ENCODE measurements around the gene CRYGN. TPM values are rescaled to one million over a fixed set of nuclear protein-coding genes. Genes with fewer than 3 reads are reported as not detected.
A peak's percentile ranks its signal among the peaks of the same experiment; 100 is the strongest.

The CRYGN gene
- total RNA-seq, 2 experiments from 2014 or later, result 0.21 TPM; not detected in 1

- H3K27me3 Mint-ChIP-seq, result no peaks in the 10 kb centered on the region
- peaks cover 48% of the 10 kb centered on the region for H3K4me1 Mint-ChIP-seq (ENCODE audit: low read depth)
- DNase-seq, result no peak
- H3K9me3 Mint-ChIP-seq, result no peaks in the 10 kb centered on the region
- peak overlapping the region; percentile 67 for H3K27ac Mint-ChIP-seq
- H3K36me3 Mint-ChIP-seq, result peaks cover 68% of the 10 kb centered on the region
- intact Hi-C loops (cut with micrococcal nuclease), result loop anchor here (5.0 kb wide), 2 partner anchors 44 to 284 kb away; partner anchors contain the start of gene RHEB
- POLR2A ChIA-PET, result no interaction called here
- CTCF ChIA-PET, result interaction anchor here (1.3 kb wide), 1 partner anchor 24 kb away, joined by 4 read pairs; no protein-coding TSS in a partner anchor
- no peak overlapping the region for H3K4me3 Mint-ChIP-seq
These were observed 32.9 kb upstream of the CRYGN start for GRCh38 chr7:151472644-151473380.

GRCh38 chr7:151470711-151471110, 30.8 kb upstream of the CRYGN start:
- DNase-seq, result no peak
- CTCF ChIA-PET, result interaction anchor here (0.5 to 1.5 kb wide), 6 partner anchors 22 to 366 kb away, joined by 3 to 5 read pairs (median 4); no protein-coding TSS in a partner anchor
- peaks cover 48% of the 10 kb centered on the region for H3K4me1 Mint-ChIP-seq (ENCODE audit: low read depth)
- intact Hi-C loops (cut with micrococcal nuclease), result loop anchor here (2.0 to 5.0 kb wide), 3 partner anchors 47 to 287 kb away; partner anchors contain the start of gene RHEB
- no peaks in the 10 kb centered on the region for H3K27me3 Mint-ChIP-seq
- no peak overlapping the region for H3K4me3 Mint-ChIP-seq
- H3K9me3 Mint-ChIP-seq, result no peaks in the 10 kb centered on the region
- POLR2A ChIA-PET, result interaction anchor here (0.8 kb wide), 1 partner anchor 8 kb away, joined by 3 read pairs; no protein-coding TSS in a partner anchor
- no peak overlapping the region for H3K27ac Mint-ChIP-seq
- H3K36me3 Mint-ChIP-seq, result peaks cover 72% of the 10 kb centered on the region

GRCh38 chr7:151469281-151469680, 29.3 kb upstream of the CRYGN start:
- no peak overlapping the region for H3K27ac Mint-ChIP-seq
- CTCF ChIA-PET, result no interaction called here
- H3K4me3 Mint-ChIP-seq, result no peak overlapping the region
- no peak for DNase-seq
- intact Hi-C loops (cut with micrococcal nuclease), result no loop called here
- peaks cover 48% of the 10 kb centered on the region for H3K4me1 Mint-ChIP-seq (ENCODE audit: low read depth)
- H3K9me3 Mint-ChIP-seq, result peaks cover 5% of the 10 kb centered on the region
- H3K36me3 Mint-ChIP-seq, result peaks cover 83% of the 10 kb centered on the region
- H3K27me3 Mint-ChIP-seq, result no peaks in the 10 kb centered on the region
- POLR2A ChIA-PET, result interaction anchor here (1.2 kb wide), 1 partner anchor 227 kb away, joined by 3 read pairs; no protein-coding TSS in a partner anchor

DNA sequence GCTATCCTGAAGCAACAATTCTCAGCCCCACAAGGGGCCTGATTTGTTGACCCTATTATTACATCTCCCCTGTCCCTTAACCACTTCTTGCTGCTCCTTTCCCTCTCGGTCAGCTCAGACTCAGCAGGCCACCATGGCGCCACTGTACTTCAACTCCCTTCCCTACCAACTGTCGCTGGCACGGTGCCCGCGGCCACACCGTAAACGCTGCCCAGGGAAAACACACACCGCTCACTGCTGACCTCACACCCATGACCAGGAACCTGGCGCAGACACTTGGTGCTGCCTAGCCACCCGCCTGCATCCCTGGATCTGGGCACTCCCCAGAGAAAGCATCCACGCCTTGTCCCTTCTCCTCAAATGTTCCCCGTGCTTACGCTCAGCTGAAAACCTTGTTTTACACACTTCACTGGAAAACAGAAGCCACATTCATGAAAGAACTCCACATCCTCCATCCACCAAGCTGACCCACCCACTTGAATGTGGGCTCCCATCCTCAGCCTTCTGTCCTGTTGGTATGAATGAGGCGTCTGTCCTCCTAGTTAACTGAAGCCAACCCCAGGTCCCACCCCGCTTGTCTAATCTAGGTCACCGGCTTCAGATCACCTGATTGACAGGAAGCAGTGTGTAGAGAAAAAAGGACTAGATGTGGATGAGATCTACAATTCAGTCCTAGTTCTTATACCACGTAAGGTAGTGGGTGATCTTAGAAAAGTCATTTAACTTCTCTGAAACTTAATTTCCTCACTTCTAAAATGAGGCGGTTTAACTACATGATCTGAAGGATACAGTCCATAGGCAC, 28.5 kb upstream of the CRYGN start:
- H3K4me1 Mint-ChIP-seq (ENCODE audit: low read depth), result peaks cover 41% of the 10 kb centered on the region
- peaks cover 14% of the 10 kb centered on the region for H3K9me3 Mint-ChIP-seq
- no peaks in the 10 kb centered on the region for H3K27me3 Mint-ChIP-seq
- DNase-seq, result no peak
- H3K27ac Mint-ChIP-seq, result no peak overlapping the region
- no peak overlapping the region for H3K4me3 Mint-ChIP-seq
- intact Hi-C loops (cut with micrococcal nuclease), result no loop called here
- ChIA-PET POLR2A (no interaction called here), CTCF (interaction anchor here (0.6 kb wide), 1 partner anchor 102 kb away, joined by 3 read pairs; no protein-coding TSS in a partner anchor)
- peaks cover 82% of the 10 kb centered on the region for H3K36me3 Mint-ChIP-seq

GRCh38 chr7:151465169-151465568, 25.2 kb upstream of the CRYGN start:
- POLR2A ChIA-PET, result no interaction called here
- no peak for DNase-seq
- Mint-ChIP-seq H3K4me1 (ENCODE audit: low read depth) (peaks cover 17% of the 10 kb centered on the region), H3K9me3 (peaks cover 31% of the 10 kb centered on the region), H3K36me3 (peaks cover 70% of the 10 kb centered on the region), H3K27ac (no peak overlapping the region), H3K4me3 (no peak overlapping the region), H3K27me3 (peaks cover 4% of the 10 kb centered on the region)
- intact Hi-C loops (cut with micrococcal nuclease), result no loop called here
- CTCF ChIA-PET, result no interaction called here

GRCh38 chr7:151462306-151462779, 22.4 kb upstream of the CRYGN start:
- Mint-ChIP-seq H3K36me3 (peaks cover 42% of the 10 kb centered on the region), H3K27me3 (peaks cover 4% of the 10 kb centered on the region), H3K4me1 (ENCODE audit: low read depth) (peaks cover 2% of the 10 kb centered on the region)

DNA sequence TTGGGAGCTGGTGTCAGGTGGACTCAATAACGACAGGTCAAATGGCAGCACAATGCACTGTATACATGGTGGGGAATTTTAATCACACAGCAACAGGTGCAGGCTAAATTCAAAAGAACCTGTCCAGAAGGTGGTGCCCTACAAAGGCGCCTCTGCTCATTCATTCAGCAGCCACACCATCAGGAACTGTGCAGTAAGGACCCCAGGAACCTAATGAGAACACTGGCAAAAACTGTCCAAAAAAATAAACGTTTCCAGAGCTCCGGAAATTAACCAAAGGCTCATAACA, 21.9 kb upstream of the CRYGN start:
- peaks cover 5% of the 10 kb centered on the region for H3K4me1 Mint-ChIP-seq (ENCODE audit: low read depth)
- peaks cover 4% of the 10 kb centered on the region for H3K27me3 Mint-ChIP-seq

More at GRCh38 chr7:151462306-151462779, 22.4 kb upstream of the CRYGN start:
- Mint-ChIP-seq H3K9me3 (peaks cover 31% of the 10 kb centered on the region), H3K4me3 (no peak overlapping the region), H3K27ac (no peak overlapping the region)
- ChIA-PET POLR2A (interaction anchor here (1.0 kb wide), 1 partner anchor 8 kb away, joined by 3 read pairs; no protein-coding TSS in a partner anchor), CTCF (interaction anchor here (5.6 kb wide), 1 partner anchor 13 kb away, joined by 36 read pairs; no protein-coding TSS in a partner anchor)
- intact Hi-C loops (cut with micrococcal nuclease), result no loop called here
- no peak for DNase-seq

GRCh38 chr7:151461096-151461941, 21.4 kb upstream of the CRYGN start:
- no peak overlapping the region for H3K27ac Mint-ChIP-seq
- ChIA-PET POLR2A (no interaction called here), CTCF (interaction anchor here (5.6 kb wide), 1 partner anchor 12 kb away, joined by 36 read pairs; no protein-coding TSS in a partner anchor)
- H3K27me3 Mint-ChIP-seq, result peaks cover 4% of the 10 kb centered on the region
- H3K36me3 Mint-ChIP-seq, result peaks cover 36% of the 10 kb centered on the region
- H3K4me3 Mint-ChIP-seq, result no peak overlapping the region
- DNase-seq, result no peak
- peaks cover 5% of the 10 kb centered on the region for H3K4me1 Mint-ChIP-seq (ENCODE audit: low read depth)
- intact Hi-C loops (cut with micrococcal nuclease), result no loop called here
- peaks cover 31% of the 10 kb centered on the region for H3K9me3 Mint-ChIP-seq

More for the DNA sequence above, 21.9 kb upstream of the CRYGN start:
- intact Hi-C loops (cut with micrococcal nuclease), result no loop called here
- H3K27ac Mint-ChIP-seq, result no peak overlapping the region
- H3K9me3 Mint-ChIP-seq, result peaks cover 31% of the 10 kb centered on the region
- ChIA-PET CTCF (interaction anchor here (5.6 kb wide), 1 partner anchor 13 kb away, joined by 36 read pairs; no protein-coding TSS in a partner anchor), POLR2A (interaction anchor here (1.0 kb wide), 1 partner anchor 9 kb away, joined by 3 read pairs; no protein-coding TSS in a partner anchor)
- DNase-seq, result no peak
- H3K4me3 Mint-ChIP-seq, result no peak overlapping the region
- peaks cover 38% of the 10 kb centered on the region for H3K36me3 Mint-ChIP-seq

- no peak for DNase-seq
- H3K4me3 Mint-ChIP-seq, result no peak overlapping the region
- H3K27me3 Mint-ChIP-seq, result peaks cover 4% of the 10 kb centered on the region
- intact Hi-C loops (cut with micrococcal nuclease), result no loop called here
- peaks cover 30% of the 10 kb centered on the region for H3K9me3 Mint-ChIP-seq
- POLR2A ChIA-PET, result no interaction called here
- H3K36me3 Mint-ChIP-seq, result peaks cover 28% of the 10 kb centered on the region
- no peak overlapping the region for H3K27ac Mint-ChIP-seq
- peaks cover 7% of the 10 kb centered on the region for H3K4me1 Mint-ChIP-seq (ENCODE audit: low read depth)
- CTCF ChIA-PET, result interaction anchor here (5.6 kb wide), 1 partner anchor 11 kb away, joined by 36 read pairs; no protein-coding TSS in a partner anchor
These were observed 20.5 kb upstream of the CRYGN start for GRCh38 chr7:151460474-151460855.

- Mint-ChIP-seq H3K27ac (no peak overlapping the region), H3K36me3 (peaks cover 23% of the 10 kb centered on the region), H3K9me3 (peaks cover 26% of the 10 kb centered on the region), H3K4me1 (ENCODE audit: low read depth) (peaks cover 8% of the 10 kb centered on the region), H3K27me3 (peaks cover 4% of the 10 kb centered on the region), H3K4me3 (no peak overlapping the region)
- ChIA-PET POLR2A (no interaction called here), CTCF (interaction anchor here (5.6 kb wide), 1 partner anchor 11 kb away, joined by 36 read pairs; no protein-coding TSS in a partner anchor)
- no peak for DNase-seq
- intact Hi-C loops (cut with micrococcal nuclease), result no loop called here
These were observed 20.0 kb upstream of the CRYGN start for GRCh38 chr7:151459726-151460473.

- ChIA-PET POLR2A (no interaction called here), CTCF (interaction anchor here (2.7 kb wide), 1 partner anchor 9 kb away, joined by 10 read pairs; no protein-coding TSS in a partner anchor)
- intact Hi-C loops (cut with micrococcal nuclease), result no loop called here
- Mint-ChIP-seq H3K27me3 (peaks cover 4% of the 10 kb centered on the region), H3K27ac (no peak overlapping the region), H3K4me3 (no peak overlapping the region), H3K9me3 (peaks cover 9% of the 10 kb centered on the region), H3K36me3 (peaks cover 3% of the 10 kb centered on the region), H3K4me1 (ENCODE audit: low read depth) (peaks cover 8% of the 10 kb centered on the region)
- DNase-seq, result no peak
These were observed 17.6 kb upstream of the CRYGN start for GRCh38 chr7:151457534-151457933.
